GM20000 (cell line): Measurements from ENCODE around the gene RTL1.

Experiments used
- DNase-seq: peaks from one replicate; pipeline ENCODE4 v3.0.0; 2012; ENCODE audit warnings: low spot score
- CTCF ChIP-seq: IDR thresholded peaks from 2 replicates; pipeline ENCODE4 v1.5.1; 2012; ENCODE audit warnings: mild to moderate bottlenecking, control low read depth; ENCODE audit errors: extremely low read depth, missing control alignments

RTL1 gene

GRCh38 chr14:100830681-100831080 is 72.8 kb downstream of the RTL1 start:
- TF ChIP-seq CTCF = no peak
- no peak for DNase-seq
